HUES6 (cell line): ENCODE data around the gene VSIG10L2.

Experiments
- H3K27ac ChIP-seq: 2 replicates; pipeline ENCODE4 v1.7.0; 2013; ENCODE audit warnings: low read depth, mild to moderate bottlenecking, low read length, inconsistent platforms
- H3K27me3 ChIP-seq: 2 replicates; pipeline ENCODE4 v1.6.1; 2013; ENCODE audit warnings: low read length; ENCODE audit not compliant: control insufficient read depth, insufficient read depth
- H3K36me3 ChIP-seq: 2 replicates; pipeline ENCODE4 v1.6.1; 2013; ENCODE audit warnings: low read length; ENCODE audit not compliant: control insufficient read depth, insufficient read depth
- H3K4me1 ChIP-seq: 2 replicates; pipeline ENCODE4 v1.6.1; 2013; ENCODE audit warnings: low read length; ENCODE audit not compliant: control insufficient read depth, insufficient read depth
- H3K4me3 ChIP-seq: 2 replicates; pipeline ENCODE4 v1.5.1; 2013; ENCODE audit warnings: low read depth, low read length
- H3K9ac ChIP-seq: one replicate; pipeline ENCODE4 v1.6.1; 2013; ENCODE audit warnings: mild to moderate bottlenecking, low read length
- H3K9me3 ChIP-seq: 2 replicates; pipeline ENCODE4 v1.6.1; 2013; ENCODE audit warnings: low read depth, low read length; ENCODE audit not compliant: control insufficient read depth, insufficient read depth

The VSIG10L2 gene

DNA sequence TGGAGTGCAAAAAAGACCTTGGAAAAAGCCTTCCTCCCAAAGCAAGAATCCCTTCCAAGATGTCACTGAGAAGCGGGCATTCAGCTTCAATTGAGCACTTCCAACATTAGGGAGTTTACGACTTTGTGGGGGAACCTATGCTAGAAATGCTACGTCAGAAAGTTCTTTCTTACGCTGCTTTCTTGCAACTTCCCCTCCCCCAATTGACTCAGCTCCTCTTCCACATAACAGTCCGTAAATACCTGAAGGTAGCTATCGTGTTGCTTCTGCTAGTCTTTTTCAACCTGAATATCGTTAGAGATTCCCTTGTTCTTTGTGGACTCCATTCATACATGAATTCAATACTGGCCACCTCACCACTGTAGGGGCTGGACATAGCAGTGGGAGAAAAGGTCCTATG lies 47.0 kb downstream of the VSIG10L2 start:
- Histone ChIP-seq H3K9me3 (no peaks in the 10 kb centered on the region), H3K36me3 (peaks cover 39% of the 10 kb centered on the region)

DNA sequence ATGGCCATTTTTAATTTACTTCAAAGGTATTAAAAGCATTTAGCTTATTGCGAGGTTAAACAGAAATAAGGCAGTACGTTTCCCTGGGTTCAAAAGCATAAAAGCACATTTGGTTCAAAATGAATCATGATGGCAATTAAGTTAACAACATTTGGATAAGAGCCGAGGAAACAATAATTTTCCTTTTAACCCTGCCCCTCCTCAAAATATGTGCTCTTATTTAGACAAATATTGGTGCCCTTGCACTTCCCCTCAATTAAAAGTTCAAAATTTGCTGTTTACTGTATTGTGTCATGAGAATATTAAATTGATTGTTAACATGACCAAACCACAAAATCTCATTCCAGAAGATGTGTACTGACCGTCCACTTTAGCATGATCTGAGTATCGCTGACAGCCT lies 48.7 kb downstream of the VSIG10L2 start:
- no peaks in the 10 kb centered on the region for H3K9me3 ChIP-seq
- H3K27ac ChIP-seq = no peak overlapping the region
- H3K27me3 ChIP-seq = no peaks in the 10 kb centered on the region
- H3K4me1 ChIP-seq = peaks cover 9% of the 10 kb centered on the region
- H3K36me3 ChIP-seq = peaks cover 44% of the 10 kb centered on the region
- H3K9ac ChIP-seq = no peak overlapping the region
- H3K4me3 ChIP-seq = no peak overlapping the region

More for the DNA sequence above, 47.0 kb downstream of the VSIG10L2 start:
- Histone ChIP-seq H3K9ac (no peak overlapping the region), H3K27ac (no peak overlapping the region), H3K4me3 (no peak overlapping the region), H3K27me3 (no peaks in the 10 kb centered on the region), H3K4me1 (peaks cover 9% of the 10 kb centered on the region)

DNA sequence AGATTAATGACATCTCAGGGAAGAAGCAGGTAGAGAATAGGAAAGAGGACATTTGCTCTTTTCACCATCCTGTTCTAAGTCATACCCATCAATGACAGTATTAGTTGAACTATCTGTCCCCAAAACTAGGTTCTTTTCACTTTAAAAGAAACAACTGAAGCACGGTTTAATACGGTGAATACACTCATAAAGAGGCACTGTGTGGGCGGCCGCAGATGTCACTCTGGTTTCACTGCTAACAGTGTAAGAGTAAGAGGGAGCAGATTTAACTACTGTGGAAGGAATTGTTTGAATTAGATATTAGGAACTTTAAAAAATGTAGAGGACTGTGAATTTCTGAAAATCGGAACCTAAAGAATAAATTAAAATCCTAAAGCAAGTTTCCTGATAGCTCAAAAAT lies 49.5 kb downstream of the VSIG10L2 start:
- no peak overlapping the region for H3K27ac ChIP-seq
- H3K9ac ChIP-seq = no peak overlapping the region
- H3K36me3 ChIP-seq = peaks cover 43% of the 10 kb centered on the region
- H3K4me3 ChIP-seq = no peak overlapping the region
- peaks cover 9% of the 10 kb centered on the region for H3K4me1 ChIP-seq
- H3K9me3 ChIP-seq = no peaks in the 10 kb centered on the region
- no peaks in the 10 kb centered on the region for H3K27me3 ChIP-seq

DNA sequence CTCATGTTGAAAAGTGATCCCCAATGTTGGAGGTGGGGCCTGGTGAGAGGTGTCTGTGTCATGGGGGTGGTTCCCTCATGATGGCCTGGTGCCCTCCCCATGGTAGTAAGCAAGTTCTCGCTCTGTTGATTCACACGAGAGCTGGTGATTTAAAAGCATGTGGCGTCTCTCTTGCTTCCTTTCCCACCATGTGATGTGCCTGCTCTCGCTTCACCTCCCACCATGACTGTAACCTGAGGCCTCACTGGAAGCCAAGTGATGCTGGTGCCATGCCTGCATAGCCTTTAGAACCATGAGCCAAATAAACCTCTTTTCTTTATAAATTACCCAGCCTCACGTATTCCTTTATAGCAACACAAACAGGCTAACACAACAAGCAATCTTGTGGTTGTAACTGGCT lies 52.4 kb downstream of the VSIG10L2 start:
- Histone ChIP-seq H3K4me3 (no peak overlapping the region), H3K4me1 (peaks cover 3% of the 10 kb centered on the region), H3K9me3 (no peaks in the 10 kb centered on the region), H3K27me3 (no peaks in the 10 kb centered on the region), H3K36me3 (peaks cover 67% of the 10 kb centered on the region), H3K9ac (no peak overlapping the region), H3K27ac (no peak overlapping the region)

- Histone ChIP-seq H3K36me3 (peaks cover 61% of the 10 kb centered on the region), H3K4me3 (no peak overlapping the region), H3K9me3 (no peaks in the 10 kb centered on the region), H3K4me1 (no peaks in the 10 kb centered on the region), H3K9ac (no peak overlapping the region), H3K27me3 (no peaks in the 10 kb centered on the region), H3K27ac (no peak overlapping the region)
These were observed 53.5 kb downstream of the VSIG10L2 start for GRCh38 chr11:125999234-125999880.

- no peak overlapping the region for H3K27ac ChIP-seq
- H3K4me1 ChIP-seq = no peaks in the 10 kb centered on the region
- peaks cover 50% of the 10 kb centered on the region for H3K36me3 ChIP-seq
- no peaks in the 10 kb centered on the region for H3K9me3 ChIP-seq
- no peak overlapping the region for H3K9ac ChIP-seq
- H3K27me3 ChIP-seq = no peaks in the 10 kb centered on the region
- no peak overlapping the region for H3K4me3 ChIP-seq
These were observed 56.3 kb downstream of the VSIG10L2 start for GRCh38 chr11:126002181-126002580.
